WERI-Rb-1 (cell line): Measurements from ENCODE around the gene C13orf46.

Source experiments
- DNase-seq: peaks from one replicate; pipeline ENCODE4 v3.0.0-alpha.2; 2020
- H3K27ac ChIP-seq: fragments of 250-450 bp; sonication (Bioruptor Pico); 2 replicates; pipeline ENCODE4 v1.5.1; 2020; ENCODE audit warnings: mild to moderate bottlenecking, moderate library complexity
- H3K27me3 ChIP-seq: fragments of 250-450 bp; sonication (Bioruptor Pico); 2 replicates; pipeline ENCODE4 v1.5.1; 2021; ENCODE audit warnings: mild to moderate bottlenecking, low read depth, moderate library complexity; ENCODE audit not compliant: insufficient read depth, severe bottlenecking
- H3K36me3 ChIP-seq: fragments of 250-450 bp; sonication (Bioruptor Pico); 2 replicates; pipeline ENCODE4 v1.5.1; 2020; ENCODE audit warnings: mild to moderate bottlenecking, moderate library complexity
- H3K4me3 ChIP-seq: 2 replicates; pipeline ENCODE4 v1.5.1; 2011; ENCODE audit warnings: low read depth, mild to moderate bottlenecking, control low read depth, low read length
- H3K9me3 ChIP-seq: fragments of 250-450 bp; sonication (Bioruptor Pico); 2 replicates; pipeline ENCODE4 v1.5.1; 2021; ENCODE audit warnings: mild to moderate bottlenecking, moderate library complexity; ENCODE audit not compliant: severe bottlenecking
- CTCF ChIP-seq: IDR thresholded peaks from 2 replicates; pipeline ENCODE4 v1.5.1; 2011; ENCODE audit warnings: low read depth, mild to moderate bottlenecking, control low read depth, inconsistent platforms, low read length

Gene C13orf46

GRCh38 chr13:113971471-113972231 is 2.2 kb downstream of the C13orf46 start:
- H3K4me3 ChIP-seq: no peak overlapping the region
- TF ChIP-seq CTCF: no peak
- no peaks in the 10 kb centered on the region for H3K27me3 ChIP-seq
- H3K27ac ChIP-seq: no peak overlapping the region
- peaks cover 11% of the 10 kb centered on the region for H3K9me3 ChIP-seq
- DNase-seq: no peak
- H3K36me3 ChIP-seq: peaks cover 3% of the 10 kb centered on the region; the same call in 1 of the 2 replicates

- no peak for DNase-seq
- H3K27ac ChIP-seq: no peak overlapping the region
These were observed 2.9 kb downstream of the C13orf46 start for GRCh38 chr13:113970810-113971470.

DNA sequence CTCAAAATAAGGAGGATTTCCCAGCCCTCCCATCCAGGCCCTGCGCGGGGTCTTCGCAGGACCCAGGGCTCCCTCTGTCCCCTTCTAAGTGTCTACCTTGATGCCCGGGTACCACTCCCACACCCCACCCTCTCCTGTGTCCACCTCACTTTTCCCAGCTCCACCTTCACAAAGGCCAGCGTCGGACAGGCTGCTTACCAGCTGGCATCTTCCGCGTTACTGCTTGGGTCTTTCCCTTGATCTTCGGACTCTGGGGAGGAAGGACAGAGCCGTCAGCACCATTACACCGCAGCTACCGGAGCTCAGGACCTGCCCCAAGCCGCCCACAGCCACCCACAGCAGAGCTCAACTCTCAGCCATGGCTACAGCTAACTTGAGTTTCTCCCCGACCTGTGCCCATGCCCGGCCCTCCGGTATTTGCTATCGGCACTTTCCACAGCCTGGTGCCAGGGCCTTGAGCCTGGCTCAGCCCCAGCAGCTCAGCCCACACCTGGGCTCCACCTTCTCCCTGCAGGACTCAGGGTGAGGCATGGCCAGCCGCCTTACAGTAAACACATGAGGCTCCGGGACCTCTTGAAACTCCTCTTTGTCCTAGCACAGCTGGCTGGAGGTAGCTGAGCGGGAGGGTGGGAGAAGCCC is 3.8 kb downstream of the C13orf46 start:
- H3K4me3 ChIP-seq: no peak overlapping the region
- H3K9me3 ChIP-seq: peaks cover 14% of the 10 kb centered on the region
- no peak overlapping the region for H3K27ac ChIP-seq
- H3K36me3 ChIP-seq: no peaks in the 10 kb centered on the region
- H3K27me3 ChIP-seq: no peaks in the 10 kb centered on the region
- no peak for TF ChIP-seq CTCF
- DNase-seq: no peak

More at GRCh38 chr13:113970810-113971470, 2.9 kb downstream of the C13orf46 start:
- Histone ChIP-seq H3K9me3 (peaks cover 11% of the 10 kb centered on the region), H3K4me3 (no peak overlapping the region), H3K27me3 (no peaks in the 10 kb centered on the region), H3K36me3 (peaks cover 3% of the 10 kb centered on the region; the same call in 1 of the 2 replicates)
- no peak for TF ChIP-seq CTCF

GRCh38 chr13:113969311-113969972 is 4.4 kb downstream of the C13orf46 start:
- TF ChIP-seq CTCF: no peak
- DNase-seq: no peak
- Histone ChIP-seq H3K4me3 (no peak overlapping the region), H3K9me3 (peaks cover 17% of the 10 kb centered on the region), H3K36me3 (no peaks in the 10 kb centered on the region), H3K27me3 (no peaks in the 10 kb centered on the region), H3K27ac (no peak overlapping the region)

GRCh38 chr13:113968463-113969310 is 5.2 kb downstream of the C13orf46 start:
- Histone ChIP-seq H3K27ac (no peak overlapping the region), H3K9me3 (peaks cover 17% of the 10 kb centered on the region), H3K4me3 (no peak overlapping the region), H3K36me3 (no peaks in the 10 kb centered on the region), H3K27me3 (peaks cover 7% of the 10 kb centered on the region)
- DNase-seq: no peak
- TF ChIP-seq CTCF: peak; percentile 41; the same call in 1 of the 2 replicates
